NCI-H2196 treated with DMSO at 0.1 percent for 48 hours (cell line): ENCODE results near the gene ADAM19.
"Not testable (repeated sequence)": the region's sequence is repeated elsewhere in the genome, so short reads cannot be mapped to it uniquely, and the experiment has no call there.

Source experiments
- DNase-seq: peaks from one replicate; lab custom pipeline; 2025; ENCODE audit not compliant: unreplicated experiment; lab: John Stamatoyannopoulos, UW

The ADAM19 gene

GRCh38 chr5:157444224-157444623 lies 131.4 kb downstream of the ADAM19 start:
- DNase-seq = no peak

DNA sequence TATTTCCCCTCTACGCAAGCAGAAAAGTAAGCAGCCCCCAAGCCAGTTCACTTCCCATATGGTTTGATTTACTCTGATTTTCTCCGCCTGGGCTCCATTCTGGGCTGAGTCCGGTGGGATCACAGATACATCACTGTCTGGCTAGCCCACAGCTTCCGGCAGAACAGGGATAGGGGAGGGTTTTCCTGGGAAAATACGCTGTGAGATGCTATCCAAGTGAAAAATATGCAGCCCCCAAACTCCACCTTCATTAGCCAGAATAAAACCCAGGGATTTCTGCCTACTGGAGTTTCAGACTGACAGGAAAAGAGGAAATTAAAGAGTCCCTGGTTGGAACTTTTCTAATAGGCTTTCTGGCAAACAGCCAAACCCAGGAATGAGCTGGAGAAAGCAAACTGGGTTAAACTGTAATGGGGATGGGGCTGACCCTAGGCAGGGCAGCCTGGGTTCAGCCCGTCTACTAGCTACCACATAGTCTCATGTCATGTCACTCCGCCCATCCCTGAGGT lies 132.5 kb downstream of the ADAM19 start:
- no peak for DNase-seq

- DNase-seq = no peak
Measured at GRCh38 chr5:157434096-157434495, 141.5 kb downstream of the ADAM19 start.

DNA sequence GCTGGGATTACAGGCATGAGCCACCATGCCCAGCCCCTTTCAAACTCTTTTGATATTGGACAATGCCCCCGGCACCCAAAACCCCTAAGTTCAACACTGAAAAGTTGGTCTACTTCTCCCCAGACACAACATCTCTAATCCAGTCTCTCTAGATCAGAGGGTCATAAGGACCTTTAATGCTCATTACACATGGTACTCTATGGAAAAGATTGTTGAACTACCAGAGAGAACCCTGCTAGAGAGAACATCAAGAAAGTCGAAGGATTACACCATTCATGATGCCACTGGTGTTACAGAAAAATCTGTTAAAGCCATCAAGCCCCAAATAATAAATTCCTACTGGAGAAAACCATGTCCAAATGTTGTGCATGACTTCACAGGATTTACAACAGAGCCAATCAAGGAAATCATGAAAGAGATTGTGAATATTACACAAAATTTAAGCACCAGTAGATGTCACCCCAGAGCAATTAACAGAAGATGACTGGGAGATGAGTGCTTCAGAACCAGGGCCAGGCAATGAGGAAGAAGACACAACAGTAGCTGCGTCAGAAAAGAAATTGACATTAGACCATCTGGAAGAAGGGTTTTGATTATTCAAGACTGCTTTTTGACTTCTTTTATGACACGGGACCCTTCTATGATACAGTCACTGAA lies 143.9 kb downstream of the ADAM19 start:
- DNase-seq = peak; percentile 20

DNA sequence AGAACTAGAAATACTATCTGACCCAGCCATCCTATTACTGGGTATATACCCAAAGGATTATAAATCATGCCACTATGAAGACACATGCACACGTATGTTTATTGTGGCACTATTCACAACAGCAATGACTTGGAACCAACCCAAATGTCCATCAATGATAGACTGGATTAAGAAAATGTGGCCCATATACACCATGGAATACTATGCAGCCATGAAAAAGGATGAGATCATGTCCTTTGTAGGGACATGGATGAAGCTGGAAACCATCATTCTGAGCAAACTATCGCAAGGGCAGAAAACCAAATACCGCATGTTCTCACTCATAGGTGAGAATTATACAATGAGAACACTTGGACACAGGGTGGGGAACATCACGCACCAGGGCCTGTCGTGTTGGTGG lies 145.7 kb downstream of the ADAM19 start:
- DNase-seq = not testable (repeated sequence)
